GM21423 (cell line): ENCODE results near the gene TAF5L.
"Not testable (repeated sequence)": the region's sequence is repeated elsewhere in the genome, so short reads cannot be mapped to it uniquely, and the experiment has no call there.

ENCODE experiments used
- ATAC-seq: cut with Tn5 transposase; IDR thresholded peaks from one replicate; pipeline ENCODE4 v1.9.1; 2021; ENCODE audit warnings: mild to moderate bottlenecking, moderate library complexity; ENCODE audit not compliant: unreplicated experiment

TAF5L gene

GRCh38 chr1:229608590-229608989, 17.3 kb downstream of the TAF5L start:
- no peak for ATAC-seq

- ATAC-seq, result no peak
Measured at GRCh38 chr1:229607370-229607769, 18.6 kb downstream of the TAF5L start.

- ATAC-seq, result no peak
Measured at GRCh38 chr1:229603371-229604005, 22.4 kb downstream of the TAF5L start.

GRCh38 chr1:229600229-229600628, 25.7 kb downstream of the TAF5L start:
- no peak for ATAC-seq

GRCh38 chr1:229599218-229599954, 26.5 kb downstream of the TAF5L start:
- ATAC-seq, result no peak

GRCh38 chr1:229597877-229598276, 28.0 kb downstream of the TAF5L start:
- ATAC-seq, result no peak

- no peak for ATAC-seq
Measured at GRCh38 chr1:229596925-229597699, 28.8 kb downstream of the TAF5L start.

- not testable (repeated sequence) for ATAC-seq
Measured at GRCh38 chr1:229595876-229596275, 30.0 kb downstream of the TAF5L start.

GRCh38 chr1:229594227-229595008, 31.5 kb downstream of the TAF5L start:
- ATAC-seq, result no peak

- no peak for ATAC-seq
Measured at GRCh38 chr1:229593800-229594199, 32.1 kb downstream of the TAF5L start.

GRCh38 chr1:229590119-229590518, 35.8 kb downstream of the TAF5L start:
- no peak for ATAC-seq

- no peak for ATAC-seq
Measured at GRCh38 chr1:229585338-229585737, 40.6 kb downstream of the TAF5L start.

GRCh38 chr1:229582715-229583114, 43.2 kb downstream of the TAF5L start:
- no peak for ATAC-seq

GRCh38 chr1:229582011-229582694, 43.8 kb downstream of the TAF5L start:
- ATAC-seq, result no peak

- no peak for ATAC-seq
Measured at GRCh38 chr1:229581485-229581884, 44.4 kb downstream of the TAF5L start.

- peak; percentile 82 for ATAC-seq
Measured at GRCh38 chr1:229579059-229579673, 46.8 kb downstream of the TAF5L start.

- peak; percentile 32 for ATAC-seq
Measured at GRCh38 chr1:229578168-229579058, 47.5 kb downstream of the TAF5L start.

GRCh38 chr1:229574679-229575442, 51.1 kb downstream of the TAF5L start:
- no peak for ATAC-seq
